ENCODE data around the gene EXOSC6.
"Not testable (repeated sequence)": the region's sequence is repeated elsewhere in the genome, so short reads cannot be mapped to it uniquely, and the experiment has no call there.

The EXOSC6 gene

GRCh38 chr16:70199170-70199569 lies 52.6 kb downstream of the EXOSC6 start:
- not testable (repeated sequence) for DNase-seq (ENCODE audit: low spot score in 2 of 2); H3K27ac Mint-ChIP-seq; ATAC-seq (ENCODE audit: low read depth); H3K4me3 Mint-ChIP-seq; H3K4me1 Mint-ChIP-seq; H3K36me3 Mint-ChIP-seq; H3K27me3 Mint-ChIP-seq; H3K9me3 Mint-ChIP-seq

- H3K9me3 Mint-ChIP-seq; H3K36me3 Mint-ChIP-seq; ATAC-seq (ENCODE audit: low read depth); H3K4me3 Mint-ChIP-seq; H3K27ac Mint-ChIP-seq; H3K27me3 Mint-ChIP-seq; DNase-seq (ENCODE audit: low spot score in 2 of 2); H3K4me1 Mint-ChIP-seq: not testable (repeated sequence)
Measured at GRCh38 chr16:70198666-70199065, 53.1 kb downstream of the EXOSC6 start.

GRCh38 chr16:70198230-70198629 lies 53.5 kb downstream of the EXOSC6 start:
- DNase-seq (ENCODE audit: low spot score in 2 of 2); H3K4me3 Mint-ChIP-seq; H3K36me3 Mint-ChIP-seq; H3K27me3 Mint-ChIP-seq; H3K27ac Mint-ChIP-seq; H3K4me1 Mint-ChIP-seq; ATAC-seq (ENCODE audit: low read depth); H3K9me3 Mint-ChIP-seq: not testable (repeated sequence)

- not testable (repeated sequence) for H3K36me3 Mint-ChIP-seq; H3K27ac Mint-ChIP-seq; H3K9me3 Mint-ChIP-seq; H3K4me1 Mint-ChIP-seq; ATAC-seq (ENCODE audit: low read depth); H3K4me3 Mint-ChIP-seq; H3K27me3 Mint-ChIP-seq; DNase-seq (ENCODE audit: low spot score in 2 of 2)
Measured at GRCh38 chr16:70197611-70198010, 54.1 kb downstream of the EXOSC6 start.
